ENCODE measurements around the gene LETMD1. TPM values are rescaled to one million over a fixed set of nuclear protein-coding genes. Genes with fewer than 3 reads are reported as not detected.

Gene LETMD1
- total and polyA plus RNA-seq, 8 donors = 34.3 to 59.5 (median 49.8) TPM

DNA sequence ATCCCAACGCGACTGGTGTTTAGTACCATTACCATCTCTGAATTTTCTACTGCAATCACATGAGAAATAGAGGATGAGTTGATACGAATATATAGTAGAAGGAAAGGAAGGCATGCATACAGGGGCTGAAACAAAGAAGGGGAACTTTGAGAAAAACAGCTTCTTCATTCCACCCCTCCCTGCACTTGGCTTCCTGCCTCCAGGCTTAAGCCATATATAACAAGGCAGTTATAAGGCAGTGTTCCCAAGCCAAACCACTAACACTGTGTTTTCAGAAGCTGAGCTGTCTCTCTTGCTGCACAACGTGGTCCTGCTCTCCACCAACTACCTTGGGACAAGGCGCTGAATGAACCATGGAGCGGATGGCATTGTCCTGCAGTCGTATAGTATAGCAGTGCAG, 11.0 kb downstream of the LETMD1 start:
- H3K4me3 ChIP-seq = no peak overlapping the region
- FAIRE-seq (no peak), DNase-seq (no peak), ATAC-seq (no peak)
- no peaks in the 10 kb centered on the region for H3K9me3 ChIP-seq
- H3K27ac ChIP-seq = no peak overlapping the region
- H3K27me3 ChIP-seq = no peaks in the 10 kb centered on the region
- 83 to 86% methylated on average over 7 of the region's 7 CpGs for WGBS, 2 donors
- intact Hi-C loops (cut with DNase I) = no loop called here
- H3K36me3 ChIP-seq = peaks cover 4 to 70% (median 19%) of the 10 kb centered on the region in 3 donors
- TF ChIP-seq, protein P1, sequence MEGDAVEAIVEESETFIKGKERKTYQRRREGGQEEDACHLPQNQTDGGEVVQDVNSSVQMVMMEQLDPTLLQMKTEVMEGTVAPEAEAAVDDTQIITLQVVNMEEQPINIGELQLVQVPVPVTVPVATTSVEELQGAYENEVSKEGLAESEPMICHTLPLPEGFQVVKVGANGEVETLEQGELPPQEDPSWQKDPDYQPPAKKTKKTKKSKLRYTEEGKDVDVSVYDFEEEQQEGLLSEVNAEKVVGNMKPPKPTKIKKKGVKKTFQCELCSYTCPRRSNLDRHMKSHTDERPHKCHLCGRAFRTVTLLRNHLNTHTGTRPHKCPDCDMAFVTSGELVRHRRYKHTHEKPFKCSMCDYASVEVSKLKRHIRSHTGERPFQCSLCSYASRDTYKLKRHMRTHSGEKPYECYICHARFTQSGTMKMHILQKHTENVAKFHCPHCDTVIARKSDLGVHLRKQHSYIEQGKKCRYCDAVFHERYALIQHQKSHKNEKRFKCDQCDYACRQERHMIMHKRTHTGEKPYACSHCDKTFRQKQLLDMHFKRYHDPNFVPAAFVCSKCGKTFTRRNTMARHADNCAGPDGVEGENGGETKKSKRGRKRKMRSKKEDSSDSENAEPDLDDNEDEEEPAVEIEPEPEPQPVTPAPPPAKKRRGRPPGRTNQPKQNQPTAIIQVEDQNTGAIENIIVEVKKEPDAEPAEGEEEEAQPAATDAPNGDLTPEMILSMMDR (IDR thresholded peaks at IDR 0.05) = no peak
- H3K4me1 ChIP-seq = no peaks in the 10 kb centered on the region

- FAIRE-seq (no peak), DNase-seq (no peak), ATAC-seq (no peak)
- H3K9me3 ChIP-seq = no peaks in the 10 kb centered on the region
- no peak overlapping the region for H3K27ac ChIP-seq
- TF ChIP-seq, protein P1 (IDR thresholded peaks at IDR 0.05) = no peak
- H3K4me3 ChIP-seq = no peak overlapping the region
- peaks cover 4 to 49% (median 14%) of the 10 kb centered on the region in 3 donors for H3K36me3 ChIP-seq
- intact Hi-C loops (cut with DNase I) = no loop called here
- WGBS, 2 donors = 69 to 75% methylated on average over 9 of the region's 9 CpGs
- no peaks in the 10 kb centered on the region for H3K27me3 ChIP-seq
- H3K4me1 ChIP-seq = no peaks in the 10 kb centered on the region
Measured at GRCh38 chr12:51062631-51063397, 14.7 kb downstream of the LETMD1 start.

DNA sequence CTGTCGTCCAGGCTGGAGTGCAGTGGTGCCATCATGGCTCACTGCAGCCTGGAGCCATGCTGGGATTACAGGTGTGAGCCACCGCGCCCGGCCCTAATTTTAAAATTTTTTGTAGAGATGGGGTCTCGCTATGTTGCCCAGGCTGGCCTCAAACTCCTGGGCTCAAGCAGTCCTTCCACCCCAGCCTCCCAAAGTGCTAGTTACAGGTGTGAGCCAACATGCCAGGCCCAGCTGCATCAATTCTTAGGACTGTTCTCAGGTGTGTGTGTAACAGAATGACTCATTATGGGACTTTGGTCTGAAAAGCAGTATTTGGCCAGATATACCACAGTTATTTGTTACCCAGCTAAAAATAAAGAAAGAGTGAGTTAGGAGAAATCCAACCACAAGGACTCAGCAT, 17.4 kb downstream of the LETMD1 start:
- FAIRE-seq (no peak), DNase-seq (peak in 3 of 6 donors; percentile 63 to 76 (median 66)), ATAC-seq (peak; percentile 74 to 87 (median 86))
- Histone ChIP-seq H3K27me3 (no peaks in the 10 kb centered on the region), H3K4me3 (no peak overlapping the region), H3K27ac (no peak overlapping the region), H3K36me3 (peaks cover 4 to 27% (median 4%) of the 10 kb centered on the region in 3 donors), H3K4me1 (no peaks in the 10 kb centered on the region), H3K9me3 (no peaks in the 10 kb centered on the region)
- TF ChIP-seq, protein P1 (IDR thresholded peaks at IDR 0.05) = no peak
- intact Hi-C loops (cut with DNase I) = no loop called here
- 96 to 97% methylated on average over 5 of the region's 5 CpGs for WGBS, 2 donors

DNA sequence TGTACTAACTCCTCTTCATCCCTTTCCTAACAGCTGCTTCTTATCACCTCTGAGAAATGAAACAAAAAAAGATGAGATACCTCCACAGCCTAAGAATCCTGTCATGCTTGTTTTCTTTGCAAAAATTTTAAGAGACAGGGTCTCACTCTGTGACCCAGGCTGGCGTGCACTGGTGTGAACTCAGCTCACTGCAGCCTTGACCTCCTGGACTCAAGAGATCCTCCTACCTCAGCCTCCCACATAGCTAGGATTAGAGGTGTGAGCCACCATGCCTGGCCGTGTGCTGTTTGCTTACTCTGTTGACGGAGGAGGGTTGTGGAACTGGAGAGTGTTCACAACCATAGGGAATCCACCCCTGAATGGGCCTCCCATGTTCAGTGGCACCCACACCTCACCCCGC, 19.1 kb downstream of the LETMD1 start:
- TF ChIP-seq, protein P1 (IDR thresholded peaks at IDR 0.05) = no peak
- DNase-seq (no peak), ATAC-seq (no peak), FAIRE-seq (no peak)
- H3K27me3 ChIP-seq = no peaks in the 10 kb centered on the region
- H3K36me3 ChIP-seq = peaks cover 4 to 26% (median 4%) of the 10 kb centered on the region in 3 donors
- intact Hi-C loops (cut with DNase I) = no loop called here
- no peak overlapping the region for H3K4me3 ChIP-seq
- H3K27ac ChIP-seq = no peak overlapping the region
- H3K9me3 ChIP-seq = no peaks in the 10 kb centered on the region
- 84 to 86% methylated on average over 4 of the region's 4 CpGs for WGBS, 2 donors
- H3K4me1 ChIP-seq = peaks cover 5 to 11% (median 7%) of the 10 kb centered on the region in 3 donors

DNA sequence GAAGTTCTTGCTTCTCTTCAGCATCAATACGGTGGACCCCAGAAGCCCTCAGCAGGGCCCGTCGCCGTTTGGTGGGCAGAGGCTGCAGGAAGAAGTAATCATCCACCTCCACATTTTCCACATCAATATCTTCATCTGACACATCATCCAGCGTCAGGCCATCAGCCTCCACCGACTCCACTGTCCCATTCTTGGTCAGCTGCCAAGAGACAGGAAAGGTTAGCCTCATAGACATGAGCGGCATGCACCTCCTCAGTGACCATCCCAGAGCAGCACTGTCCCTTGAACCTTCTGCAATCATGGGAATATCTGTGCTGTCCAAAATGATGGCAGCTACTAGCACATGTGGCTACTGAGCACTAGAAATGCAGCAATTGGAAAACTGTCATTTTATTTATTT, 19.6 kb downstream of the LETMD1 start:
- no peaks in the 10 kb centered on the region for H3K9me3 ChIP-seq
- ATAC-seq (no peak), DNase-seq (no peak), FAIRE-seq (no peak)
- intact Hi-C loops (cut with DNase I) = no loop called here
- TF ChIP-seq, protein P1 (IDR thresholded peaks at IDR 0.05) = no peak
- no peak overlapping the region for H3K27ac ChIP-seq
- H3K4me3 ChIP-seq = no peak overlapping the region
- H3K36me3 ChIP-seq = peaks cover 4 to 26% (median 4%) of the 10 kb centered on the region in 3 donors
- WGBS, 2 donors = 77 to 92% methylated on average over 7 of the region's 7 CpGs
- H3K27me3 ChIP-seq = no peaks in the 10 kb centered on the region
- peaks cover 5 to 11% (median 7%) of the 10 kb centered on the region in 3 donors for H3K4me1 ChIP-seq
